Activated CD8-positive, alpha-beta T cell treated with anti-CD3 and anti-CD28 coated beads for 36 hours (primary cell): ENCODE data around the gene ILF2. TPM values are rescaled to one million over a fixed set of nuclear protein-coding genes. Genes with fewer than 3 reads are reported as not detected.
"Not testable (repeated sequence)": the region's sequence is repeated elsewhere in the genome, so short reads cannot be mapped to it uniquely, and the experiment has no call there.

Experiments
- ATAC-seq: fragments of 200-7000 bp; cut with Tn5 transposase; one replicate; pipeline ENCODE4 v1.10.0; 2021; ENCODE audit warnings: mild to moderate bottlenecking, moderate library complexity
- CTCF ChIA-PET: fragments of 350-600 bp; sonication (Branson Sonifier 250); formaldehyde crosslinking; loops from one replicate; lab custom pipeline; 2021; ENCODE audit warnings: antibody characterized with exemption; lab: Charles Lee
- POLR2A ChIA-PET: fragments of 350-600 bp; sonication (Branson Sonifier 250); formaldehyde crosslinking; loops from one replicate; lab custom pipeline; 2021; ENCODE audit warnings: antibody characterized with exemption; lab: Charles Lee
- DNase-seq: peaks from one replicate; pipeline ENCODE4 v3.0.0-alpha.2; 2020
- H3K27ac Mint-ChIP-seq: one replicate; pipeline ENCODE4 v1.8.0; 2021; ENCODE audit warnings: mild to moderate bottlenecking, mixed read lengths
- H3K27me3 Mint-ChIP-seq: one replicate; pipeline ENCODE4 v1.8.0; 2021; ENCODE audit warnings: mixed read lengths
- H3K36me3 Mint-ChIP-seq: one replicate; pipeline ENCODE4 v1.8.0; 2021; ENCODE audit warnings: low read depth, mixed read lengths
- H3K4me1 Mint-ChIP-seq: one replicate; pipeline ENCODE4 v1.8.0; 2021; ENCODE audit warnings: low read depth, mixed read lengths
- H3K4me3 Mint-ChIP-seq: one replicate; pipeline ENCODE4 v1.8.0; 2021; ENCODE audit warnings: mild to moderate bottlenecking, moderate library complexity, mixed read lengths
- H3K9me3 Mint-ChIP-seq: one replicate; pipeline ENCODE4 v1.8.0; 2021; ENCODE audit warnings: mixed read lengths
- intact Hi-C: fragments of 100-400 bp; cut with micrococcal nuclease; formaldehyde crosslinking; loops from one replicate; pipeline ENCODE4 v1.10.0; 2022
- total RNA-seq, 2 experiments: library from RNA; stranded (reverse); gene quantifications; one replicate each; pipeline ENCODE4 v1.2.3, GENCODE V29; 2021
- TF ChIP-seq, protein P1 (sequence below): fragments of 200-600 bp; IDR thresholded peaks from one replicate; pipeline ENCODE4 v1.8.0; 2022; ENCODE audit warnings: antibody characterized with exemption, mild to moderate bottlenecking

ILF2 gene
- 100 to 1,000 TPM; 328 to 333 TPM for total RNA-seq

DNA sequence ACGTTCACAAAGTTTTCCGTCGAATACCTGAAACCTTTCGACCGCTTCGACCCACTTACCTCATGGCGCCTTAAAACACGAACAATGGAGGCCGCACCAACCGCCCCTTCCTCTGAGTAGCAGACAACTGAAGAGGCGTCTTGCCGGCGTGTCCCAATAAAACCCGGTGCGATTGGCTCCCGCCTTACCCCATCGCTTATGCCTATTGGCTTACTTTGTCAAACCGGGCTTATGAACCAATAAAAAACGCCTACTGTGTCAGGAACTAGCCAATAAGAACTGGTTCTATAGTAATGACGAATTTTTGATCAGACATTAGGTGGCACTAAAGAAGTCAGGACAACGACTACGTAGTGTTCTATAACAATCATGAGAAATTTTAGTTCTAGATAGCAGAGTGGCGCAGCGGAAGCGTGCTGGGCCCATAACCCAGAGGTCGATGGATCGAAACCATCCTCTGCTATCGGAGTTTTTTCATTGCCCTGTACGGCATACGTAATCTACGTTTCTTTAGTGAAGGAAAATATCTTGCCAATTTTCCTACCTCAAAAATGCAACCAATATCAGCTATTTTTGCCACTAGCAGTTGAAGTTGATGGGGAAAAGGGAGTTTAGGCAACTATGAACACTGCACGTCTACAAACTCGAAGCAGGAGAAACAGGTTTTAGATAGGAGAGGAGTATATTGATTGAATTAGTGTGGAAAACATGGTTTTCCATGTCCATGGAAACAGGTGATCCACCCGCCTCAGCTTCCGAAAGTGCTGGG lies at the start of gene ILF2:
Gene ILF2 (minus strand): TSS at position 135 of the 769 bp plus-strand sequence. CDS start 71 bp downstream, at position 64.
- Mint-ChIP-seq H3K36me3 (peaks cover 41% of the 10 kb centered on the region), H3K4me1 (peaks cover 26% of the 10 kb centered on the region), H3K9me3 (no peaks in the 10 kb centered on the region), H3K27me3 (no peaks in the 10 kb centered on the region), H3K27ac (no peak within 1 kb of the TSS), H3K4me3 (no peak within 1 kb of the TSS)
- CTCF ChIA-PET, result interaction anchor here (1.3 to 3.3 kb wide), 6 partner anchors 23 to 316 kb away, joined by 4 to 17 read pairs (median 6); partner anchors contain the start of gene RAB13
- intact Hi-C loops, result loop anchor here (5.0 kb wide), 1 partner anchor 316 kb away; the partner anchor contains the start of gene RAB13
- DNase-seq (peak; percentile 99), ATAC-seq (peak; percentile 90)
- POLR2A ChIA-PET, result interaction anchor here (1.1 to 3.9 kb wide), 3 partner anchors 10 to 36 kb away, joined by 8 to 31 read pairs (median 9); partner anchors contain the start of genes CHTOP and SNAPIN
- TF ChIP-seq, protein P1, sequence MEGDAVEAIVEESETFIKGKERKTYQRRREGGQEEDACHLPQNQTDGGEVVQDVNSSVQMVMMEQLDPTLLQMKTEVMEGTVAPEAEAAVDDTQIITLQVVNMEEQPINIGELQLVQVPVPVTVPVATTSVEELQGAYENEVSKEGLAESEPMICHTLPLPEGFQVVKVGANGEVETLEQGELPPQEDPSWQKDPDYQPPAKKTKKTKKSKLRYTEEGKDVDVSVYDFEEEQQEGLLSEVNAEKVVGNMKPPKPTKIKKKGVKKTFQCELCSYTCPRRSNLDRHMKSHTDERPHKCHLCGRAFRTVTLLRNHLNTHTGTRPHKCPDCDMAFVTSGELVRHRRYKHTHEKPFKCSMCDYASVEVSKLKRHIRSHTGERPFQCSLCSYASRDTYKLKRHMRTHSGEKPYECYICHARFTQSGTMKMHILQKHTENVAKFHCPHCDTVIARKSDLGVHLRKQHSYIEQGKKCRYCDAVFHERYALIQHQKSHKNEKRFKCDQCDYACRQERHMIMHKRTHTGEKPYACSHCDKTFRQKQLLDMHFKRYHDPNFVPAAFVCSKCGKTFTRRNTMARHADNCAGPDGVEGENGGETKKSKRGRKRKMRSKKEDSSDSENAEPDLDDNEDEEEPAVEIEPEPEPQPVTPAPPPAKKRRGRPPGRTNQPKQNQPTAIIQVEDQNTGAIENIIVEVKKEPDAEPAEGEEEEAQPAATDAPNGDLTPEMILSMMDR, result no peak

DNA sequence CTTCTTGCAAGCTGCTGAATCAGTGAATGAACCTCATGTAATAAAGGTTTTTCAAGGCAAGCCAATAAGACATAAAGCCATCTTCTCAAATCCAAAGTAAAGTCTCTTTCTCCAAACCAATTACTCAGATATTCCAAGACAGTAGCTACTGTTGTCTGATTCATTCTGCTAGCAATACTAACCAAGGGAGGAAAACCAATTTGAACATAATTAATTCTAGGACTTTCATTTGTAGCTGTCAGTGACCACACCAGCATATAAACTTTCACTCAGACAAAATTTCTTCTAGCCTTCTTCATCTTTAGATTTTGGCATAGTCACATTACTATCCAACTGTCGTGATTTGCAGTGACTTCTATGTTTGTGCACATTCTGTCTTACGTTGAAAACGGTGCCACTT lies 46.5 kb upstream of the ILF2 start:
- Mint-ChIP-seq H3K27me3 (peaks cover 3% of the 10 kb centered on the region), H3K4me1 (peaks cover 3% of the 10 kb centered on the region), H3K27ac (no peak overlapping the region), H3K9me3 (no peaks in the 10 kb centered on the region), H3K36me3 (no peaks in the 10 kb centered on the region), H3K4me3 (no peak overlapping the region)
- DNase-seq, result no peak
- POLR2A ChIA-PET, result no interaction called here
- intact Hi-C loops, result no loop called here
- no peak for ATAC-seq
- CTCF ChIA-PET, result interaction anchor here (0.8 to 1.9 kb wide), 2 partner anchors 39 to 222 kb away, joined by 3 to 7 read pairs; partner anchors contain the start of gene NPR1
- TF ChIP-seq, protein P1, result no peak

DNA sequence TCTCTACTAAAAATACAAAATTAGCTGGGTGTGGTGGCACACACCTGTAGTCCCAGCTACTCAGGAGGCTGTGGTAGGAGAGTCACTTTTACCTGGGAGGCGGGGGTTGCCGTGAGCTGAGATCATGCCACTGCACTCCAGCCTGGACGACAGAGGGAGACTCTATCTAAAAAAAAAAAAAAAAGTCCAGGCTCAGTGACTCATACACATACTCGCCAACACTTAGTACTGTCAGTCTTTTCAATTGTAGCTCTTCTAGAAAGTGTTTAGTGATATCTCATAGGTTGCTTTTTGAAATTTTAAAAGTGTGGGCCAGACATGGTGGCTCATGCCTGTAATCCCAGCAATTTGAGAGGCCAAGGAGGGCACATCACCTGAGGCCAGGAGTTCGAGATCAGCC lies 45.4 kb upstream of the ILF2 start:
- H3K36me3 Mint-ChIP-seq, H3K4me3 Mint-ChIP-seq, H3K27me3 Mint-ChIP-seq, DNase-seq, H3K4me1 Mint-ChIP-seq, intact Hi-C loops, H3K9me3 Mint-ChIP-seq, ATAC-seq, H3K27ac Mint-ChIP-seq: not testable (repeated sequence)
- POLR2A ChIA-PET, result interaction anchor here (1.0 to 1.2 kb wide), 2 partner anchors 18 to 25 kb away, joined by 3 read pairs; no protein-coding TSS in a partner anchor
- CTCF ChIA-PET, result interaction anchor here (1.9 kb wide), 1 partner anchor 38 kb away, joined by 7 read pairs; the partner anchor contains the start of gene NPR1

DNA sequence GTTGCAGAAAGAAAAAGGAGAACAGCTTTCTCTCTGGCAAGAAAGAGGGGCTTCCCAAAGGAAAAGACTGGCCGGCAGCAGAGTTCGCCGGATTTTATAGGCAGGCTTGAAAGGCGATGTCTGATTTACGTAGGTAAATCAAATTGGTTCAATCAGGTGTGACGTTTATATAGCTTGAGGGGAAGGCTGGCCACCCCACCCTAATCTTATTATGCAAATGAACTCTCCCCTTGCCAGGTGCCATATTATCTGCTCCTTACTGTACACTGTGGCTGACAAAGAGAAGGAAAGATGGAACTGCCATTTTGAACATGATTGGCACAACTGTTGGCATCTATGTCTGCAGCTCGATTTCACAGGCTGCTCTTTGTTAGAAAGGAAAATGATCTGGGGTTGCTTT lies 40.2 kb upstream of the ILF2 start:
- CTCF ChIA-PET, result no interaction called here
- TF ChIP-seq, protein P1, result no peak
- POLR2A ChIA-PET, result no interaction called here
- DNase-seq (no peak), ATAC-seq (no peak)
- Mint-ChIP-seq H3K4me1 (no peaks in the 10 kb centered on the region), H3K27ac (no peak overlapping the region), H3K9me3 (no peaks in the 10 kb centered on the region), H3K36me3 (no peaks in the 10 kb centered on the region), H3K27me3 (peaks cover 3% of the 10 kb centered on the region), H3K4me3 (no peak overlapping the region)
- intact Hi-C loops, result no loop called here

DNA sequence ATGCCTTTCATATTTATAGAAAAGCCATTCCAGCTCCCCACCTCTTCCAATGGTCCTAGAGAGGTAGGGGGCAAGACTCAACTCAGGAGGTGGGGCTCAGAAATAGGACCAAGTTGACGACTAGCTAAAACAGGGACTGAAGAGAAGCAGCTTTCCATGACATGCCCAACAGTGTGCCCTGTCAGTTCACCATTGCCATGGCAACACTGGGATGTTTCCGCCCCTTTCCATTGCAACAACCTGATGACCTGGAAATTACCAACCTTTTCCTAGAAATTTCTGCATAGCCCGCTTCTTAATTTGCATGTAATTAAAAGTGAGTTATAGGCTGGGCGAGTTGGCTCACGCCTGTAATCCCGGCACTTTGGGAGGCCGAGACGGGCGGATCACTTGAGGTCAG lies 34.7 kb upstream of the ILF2 start:
- CTCF ChIA-PET, result no interaction called here
- no peaks in the 10 kb centered on the region for H3K27me3 Mint-ChIP-seq
- TF ChIP-seq, protein P1, result no peak

More for the DNA sequence above, 34.7 kb upstream of the ILF2 start:
- H3K27ac Mint-ChIP-seq, result no peak overlapping the region
- intact Hi-C loops, result no loop called here
- H3K4me3 Mint-ChIP-seq, result no peak overlapping the region
- H3K36me3 Mint-ChIP-seq, result no peaks in the 10 kb centered on the region
- DNase-seq (peak; percentile 11), ATAC-seq (no peak)
- H3K4me1 Mint-ChIP-seq, result no peaks in the 10 kb centered on the region
- POLR2A ChIA-PET, result no interaction called here
- H3K9me3 Mint-ChIP-seq, result no peaks in the 10 kb centered on the region
